Hepatocyte (in vitro differentiated cells): ENCODE measurements around the gene TNFRSF6B.

Experiments
- EZH2 ChIP-seq: fragments of 200-600 bp; sonication (generic); IDR thresholded peaks from 2 replicates; pipeline ENCODE4 v1.6.1; 2016; ENCODE audit warnings: antibody characterized with exemption, mild to moderate bottlenecking, borderline replicate concordance
- EZH2phosphoT487 ChIP-seq: fragments of 200-600 bp; sonication (generic); IDR thresholded peaks from one replicate; pipeline ENCODE4 v1.6.1; 2018; ENCODE audit warnings: antibody characterized with exemption, mild to moderate bottlenecking, low read depth, moderate library complexity; ENCODE audit not compliant: unreplicated experiment, severe bottlenecking
- TF ChIP-seq, protein P1 (sequence below): fragments of 200-600 bp; sonication (generic); IDR thresholded peaks from 2 replicates; pipeline ENCODE4 v1.5.1; 2016; ENCODE audit warnings: antibody characterized with exemption, mild to moderate bottlenecking; ENCODE audit not compliant: poor library complexity

DNA sequence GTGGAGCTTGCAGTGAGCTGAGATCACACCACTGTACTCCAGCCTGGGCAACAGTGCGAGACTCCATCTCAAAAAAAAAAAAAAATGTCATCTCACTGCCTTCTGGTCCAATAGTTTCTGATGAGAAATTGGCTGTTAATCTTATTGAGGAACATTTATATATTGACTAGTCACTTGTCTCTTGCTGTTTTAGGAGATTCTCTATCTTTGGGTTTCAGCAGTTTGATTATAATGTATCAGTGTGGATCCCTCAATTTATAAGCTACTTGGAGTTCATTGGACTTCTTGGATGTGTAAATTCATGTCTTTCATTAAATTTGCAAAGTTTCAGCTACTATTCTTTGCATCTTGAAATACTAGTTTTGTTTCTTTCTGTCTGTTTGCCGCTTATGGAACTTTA is 22.5 kb downstream of the TNFRSF6B start:
- TF ChIP-seq, protein P1, sequence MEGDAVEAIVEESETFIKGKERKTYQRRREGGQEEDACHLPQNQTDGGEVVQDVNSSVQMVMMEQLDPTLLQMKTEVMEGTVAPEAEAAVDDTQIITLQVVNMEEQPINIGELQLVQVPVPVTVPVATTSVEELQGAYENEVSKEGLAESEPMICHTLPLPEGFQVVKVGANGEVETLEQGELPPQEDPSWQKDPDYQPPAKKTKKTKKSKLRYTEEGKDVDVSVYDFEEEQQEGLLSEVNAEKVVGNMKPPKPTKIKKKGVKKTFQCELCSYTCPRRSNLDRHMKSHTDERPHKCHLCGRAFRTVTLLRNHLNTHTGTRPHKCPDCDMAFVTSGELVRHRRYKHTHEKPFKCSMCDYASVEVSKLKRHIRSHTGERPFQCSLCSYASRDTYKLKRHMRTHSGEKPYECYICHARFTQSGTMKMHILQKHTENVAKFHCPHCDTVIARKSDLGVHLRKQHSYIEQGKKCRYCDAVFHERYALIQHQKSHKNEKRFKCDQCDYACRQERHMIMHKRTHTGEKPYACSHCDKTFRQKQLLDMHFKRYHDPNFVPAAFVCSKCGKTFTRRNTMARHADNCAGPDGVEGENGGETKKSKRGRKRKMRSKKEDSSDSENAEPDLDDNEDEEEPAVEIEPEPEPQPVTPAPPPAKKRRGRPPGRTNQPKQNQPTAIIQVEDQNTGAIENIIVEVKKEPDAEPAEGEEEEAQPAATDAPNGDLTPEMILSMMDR: no peak
- TF ChIP-seq EZH2phosphoT487 (no peak), EZH2 (no peak)
